Measurements from ENCODE around the gene GSTP1.
A peak's percentile ranks its signal among the peaks of the same experiment; 100 is the strongest.
"Not testable (repeated sequence)": the region's sequence is repeated elsewhere in the genome, so short reads cannot be mapped to it uniquely, and the experiment has no call there.

GSTP1 gene

DNA sequence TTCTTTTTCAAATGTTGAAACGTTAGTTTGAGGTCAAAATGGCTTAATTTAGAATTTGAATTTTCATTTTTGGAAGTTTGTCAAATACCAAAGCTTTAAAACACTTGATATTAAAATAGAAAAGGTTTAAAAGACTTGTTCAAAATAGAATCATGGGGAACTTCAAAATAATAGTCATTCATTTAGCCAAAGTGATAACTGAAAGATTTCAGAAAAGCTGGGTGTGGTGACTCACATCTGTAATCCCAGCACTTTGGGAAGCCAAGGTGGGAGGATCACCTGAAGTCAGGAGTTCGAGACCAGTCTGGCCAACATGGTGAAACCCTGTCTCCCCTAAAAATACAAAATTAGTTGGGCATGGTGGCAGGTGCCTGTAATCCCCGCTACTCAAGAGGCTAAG is 10.9 kb downstream of the GSTP1 start:
- DNase-seq (ENCODE audit: low read depth in 1 of 2, low spot score in 1 of 2) = no peak

DNA sequence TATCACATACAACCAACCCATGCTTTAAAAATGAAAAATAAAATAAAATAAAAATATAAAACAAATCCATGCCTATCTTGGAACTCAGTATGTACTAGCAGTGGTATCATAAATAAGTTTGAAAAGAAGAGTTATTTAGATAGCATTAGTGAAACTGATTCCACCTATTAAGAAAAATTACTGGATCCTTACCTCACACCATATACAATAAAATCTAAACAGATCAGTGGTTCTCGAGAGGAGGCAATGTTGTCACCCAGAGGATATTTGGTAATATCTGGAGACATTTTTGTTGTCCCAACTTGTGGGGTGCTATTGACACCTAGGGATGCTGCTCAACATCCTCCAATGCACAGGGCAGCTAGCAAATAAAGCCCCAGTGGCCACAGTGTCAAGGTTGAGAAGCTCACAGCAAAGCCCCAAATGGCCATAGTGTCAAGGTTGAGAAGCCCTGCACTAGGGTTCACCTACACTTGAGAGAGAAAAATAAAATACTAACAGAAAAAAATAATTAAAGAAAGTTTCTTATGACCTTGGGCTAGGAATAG is 13.2 kb downstream of the GSTP1 start:
- DNase-seq (ENCODE audit: low read depth in 1 of 2, low spot score in 1 of 2) = no peak

DNA sequence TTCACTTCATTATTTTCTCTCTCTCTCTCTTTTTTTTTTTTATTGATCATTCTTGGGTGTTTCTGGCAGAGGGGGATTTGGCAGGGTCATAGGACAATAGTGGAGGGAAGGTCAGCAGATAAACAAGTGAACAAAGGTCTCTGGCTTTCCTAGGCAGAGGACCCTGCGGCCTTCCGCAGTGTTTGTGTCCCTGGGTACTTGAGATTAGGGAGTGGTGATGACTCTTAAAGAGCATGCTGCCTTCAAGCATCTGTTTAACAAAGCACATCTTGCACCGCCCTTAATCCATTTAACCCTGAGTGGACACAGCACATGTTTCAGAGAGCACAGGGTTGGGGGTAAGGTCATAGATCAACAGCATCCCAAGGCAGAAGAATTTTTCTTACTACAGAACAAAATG is 13.8 kb downstream of the GSTP1 start:
- DNase-seq (ENCODE audit: low read depth in 1 of 2, low spot score in 1 of 2) = not testable (repeated sequence)

DNA sequence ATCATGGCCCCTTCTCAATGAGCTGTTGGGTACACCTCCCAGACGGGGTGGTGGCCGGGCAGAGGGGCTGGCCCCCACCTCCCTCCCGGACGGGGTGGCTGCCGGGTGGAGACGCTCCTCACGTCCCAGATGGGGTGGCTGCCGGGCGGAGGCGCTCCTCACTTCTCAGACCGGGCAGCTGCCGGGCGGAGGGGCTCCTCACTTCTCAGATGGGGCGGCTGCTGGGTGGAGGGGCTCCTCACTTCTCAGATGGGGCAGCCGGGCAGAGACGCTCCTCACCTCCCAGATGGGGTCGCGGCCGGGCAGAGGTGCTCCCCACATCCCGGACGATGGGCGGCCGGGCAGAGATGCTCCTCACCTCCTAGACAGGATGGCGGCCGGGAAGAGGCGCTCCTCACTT is 14.4 kb downstream of the GSTP1 start:
- DNase-seq (ENCODE audit: low read depth in 1 of 2, low spot score in 1 of 2) = not testable (repeated sequence)

DNA sequence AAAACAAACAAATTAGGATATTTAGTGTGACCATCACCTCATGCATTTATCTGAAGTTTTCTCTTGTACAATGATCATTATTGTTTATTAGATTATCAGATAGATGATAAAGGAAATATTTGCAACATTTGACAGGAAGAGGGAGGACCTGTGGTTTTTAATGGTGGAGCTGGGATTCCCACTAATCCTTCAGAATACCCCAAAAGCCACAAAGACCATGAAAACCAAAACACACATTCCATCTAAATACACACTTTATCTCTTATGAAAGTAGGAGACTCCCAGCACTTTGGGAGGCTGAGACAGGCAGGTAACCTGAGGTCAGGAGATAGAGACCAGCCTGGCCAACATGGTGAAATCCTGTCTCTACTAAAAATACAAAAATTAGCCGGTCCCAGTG is 15.5 kb downstream of the GSTP1 start:
- DNase-seq (ENCODE audit: low read depth in 1 of 2, low spot score in 1 of 2) = no peak

DNA sequence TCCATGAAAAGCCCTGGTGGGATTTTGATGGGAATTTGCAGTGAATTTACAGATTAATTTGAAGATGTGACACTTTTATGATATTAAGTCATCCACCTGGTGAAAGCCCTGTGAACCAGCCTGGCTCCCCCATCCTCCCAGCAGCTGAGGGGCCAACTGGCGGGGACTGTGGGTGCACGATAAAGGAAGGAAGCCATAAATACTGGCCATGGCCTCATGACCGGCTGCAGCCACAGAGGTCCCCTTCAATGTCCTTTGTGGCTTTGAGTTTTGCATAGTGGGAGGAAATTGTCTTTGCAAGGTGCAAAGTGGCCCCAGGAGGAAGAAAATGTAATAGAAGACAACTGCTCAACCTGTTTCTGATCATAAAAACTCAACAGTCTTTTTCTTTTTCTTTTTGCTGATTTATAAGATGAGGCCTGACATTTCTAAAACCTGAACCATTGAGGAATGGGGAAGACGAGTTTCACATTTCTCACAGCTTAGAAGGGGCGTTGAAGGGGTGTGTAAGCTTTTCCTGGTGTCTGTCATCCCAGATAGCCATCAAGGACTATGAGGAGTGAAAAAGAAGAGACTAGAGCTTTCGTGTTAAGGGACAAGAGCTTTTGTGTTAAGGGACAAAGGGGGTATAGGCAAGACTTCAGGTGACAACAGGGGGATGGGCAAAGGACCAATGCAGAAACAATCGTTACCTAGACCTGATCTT is 16.9 kb downstream of the GSTP1 start:
- DNase-seq (ENCODE audit: low read depth in 1 of 2, low spot score in 1 of 2) = no peak

DNA sequence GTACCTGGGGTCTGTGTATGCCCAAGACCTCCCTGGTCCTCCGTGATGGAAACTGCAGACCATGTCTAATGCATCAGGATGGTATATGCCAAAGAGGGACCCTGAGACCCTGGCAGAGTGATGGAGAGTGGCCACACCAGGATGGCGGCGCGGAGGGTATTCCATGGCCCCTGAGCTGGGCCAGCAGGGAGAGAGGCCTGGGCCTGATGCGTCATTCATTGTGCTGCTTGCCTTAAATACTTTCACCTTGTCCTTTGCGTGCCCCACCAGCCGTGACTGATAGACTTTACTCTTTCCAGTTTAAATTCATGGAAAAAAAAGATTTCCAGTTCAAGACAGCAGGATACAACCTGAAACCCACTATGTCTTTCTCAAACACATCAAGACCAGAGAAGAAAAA is 17.5 kb downstream of the GSTP1 start:
- no peak for DNase-seq (ENCODE audit: low read depth in 1 of 2, low spot score in 1 of 2)

DNA sequence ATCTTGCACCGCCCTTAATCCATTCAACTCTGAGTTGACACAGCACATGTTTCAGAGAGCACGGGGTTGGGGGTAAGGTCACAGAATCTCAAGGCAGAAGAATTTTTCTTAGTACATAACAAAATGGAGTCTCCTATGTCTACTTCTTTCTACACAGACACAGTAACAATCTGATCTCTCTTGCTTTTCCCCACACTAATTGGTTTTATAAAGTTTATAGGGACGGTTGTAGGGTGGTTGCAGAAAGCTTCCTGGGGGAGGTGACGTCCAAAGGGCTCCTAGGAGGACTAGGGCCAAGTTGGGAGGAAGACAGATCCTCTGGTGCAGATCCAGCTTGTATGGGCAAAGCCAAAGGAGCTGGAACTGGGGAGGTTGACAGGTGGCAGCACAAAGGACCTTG is 20.5 kb downstream of the GSTP1 start:
- DNase-seq (ENCODE audit: low read depth in 1 of 2, low spot score in 1 of 2) = not testable (repeated sequence)

DNA sequence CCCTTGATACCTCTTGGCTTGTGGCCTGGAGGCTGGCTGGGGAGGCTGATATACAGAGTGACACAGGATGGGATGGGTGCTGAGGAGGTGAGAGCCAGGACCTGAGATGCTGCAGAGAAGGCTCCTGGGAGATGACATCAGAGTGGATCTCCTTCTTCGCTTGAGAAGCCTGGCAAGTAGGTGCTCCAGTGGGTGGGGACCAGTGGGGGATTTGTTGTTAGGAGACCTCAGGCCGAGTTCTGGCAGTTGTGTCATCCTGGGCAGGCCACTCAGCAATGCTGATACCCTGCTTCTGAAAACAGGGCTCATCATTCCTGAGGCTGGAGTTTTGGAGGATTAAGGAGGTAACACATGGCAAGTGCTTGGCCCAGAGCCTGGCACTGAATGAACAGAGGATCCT is 21.2 kb downstream of the GSTP1 start:
- no peak for DNase-seq (ENCODE audit: low read depth in 1 of 2, low spot score in 1 of 2)

DNA sequence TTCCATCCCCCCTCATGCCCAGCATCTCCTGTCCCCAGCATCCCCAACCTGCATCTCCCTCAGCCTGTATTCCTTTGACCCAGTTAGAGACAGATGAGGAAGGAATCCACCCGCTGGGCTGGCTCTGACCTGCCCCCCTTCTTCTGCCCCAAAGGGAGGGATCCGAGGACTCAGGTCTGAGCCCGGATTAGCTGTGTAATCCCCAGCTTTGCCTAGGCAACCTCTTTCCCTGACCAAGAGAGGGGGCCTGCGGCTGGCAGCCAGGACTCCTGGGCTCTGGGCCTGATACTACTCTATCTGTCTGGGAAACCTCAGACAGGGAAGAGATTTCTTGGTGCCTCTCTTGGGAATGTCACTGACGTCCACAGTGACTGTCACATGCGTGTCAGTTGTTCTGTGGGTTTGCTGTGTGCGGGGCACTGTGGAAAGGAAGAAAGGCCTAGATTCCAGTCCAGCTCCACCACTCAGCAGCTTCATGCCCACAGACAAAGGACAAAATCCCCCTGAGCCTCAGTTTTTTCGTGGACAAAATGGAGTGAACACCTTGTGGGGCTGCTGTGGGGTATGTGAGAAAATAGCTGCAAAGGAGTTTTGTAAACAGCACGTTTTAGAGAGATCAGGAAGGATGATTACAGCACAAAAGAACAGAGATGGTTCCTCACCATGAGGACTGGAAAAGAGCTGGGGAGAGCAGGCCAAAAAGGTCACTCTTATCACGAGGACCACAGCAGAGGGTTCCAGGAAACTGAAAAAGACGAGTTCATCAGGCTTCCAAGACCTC is 21.8 kb downstream of the GSTP1 start:
- DNase-seq (ENCODE audit: low read depth in 1 of 2, low spot score in 1 of 2) = no peak

DNA sequence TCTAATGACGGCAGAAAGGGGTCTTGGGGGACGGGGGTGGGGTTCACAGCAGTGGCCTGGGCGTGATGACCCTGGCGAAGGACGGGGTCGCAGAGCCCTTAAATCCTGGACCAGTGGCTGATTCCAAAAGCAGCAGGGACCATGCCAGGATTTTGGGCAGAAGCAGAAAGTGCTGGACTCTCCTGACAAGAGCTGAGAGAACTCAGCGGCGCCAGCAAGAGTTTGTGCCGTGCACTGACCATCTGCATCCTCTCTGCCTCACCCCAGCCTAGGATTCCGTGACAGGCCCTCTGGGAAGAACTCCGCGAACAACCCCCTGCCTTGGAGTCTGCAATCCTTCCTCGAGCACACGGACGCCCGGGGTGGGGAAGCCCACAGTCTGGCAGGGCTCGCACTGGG is 22.5 kb downstream of the GSTP1 start:
- no peak for DNase-seq (ENCODE audit: low read depth in 1 of 2, low spot score in 1 of 2)

DNA sequence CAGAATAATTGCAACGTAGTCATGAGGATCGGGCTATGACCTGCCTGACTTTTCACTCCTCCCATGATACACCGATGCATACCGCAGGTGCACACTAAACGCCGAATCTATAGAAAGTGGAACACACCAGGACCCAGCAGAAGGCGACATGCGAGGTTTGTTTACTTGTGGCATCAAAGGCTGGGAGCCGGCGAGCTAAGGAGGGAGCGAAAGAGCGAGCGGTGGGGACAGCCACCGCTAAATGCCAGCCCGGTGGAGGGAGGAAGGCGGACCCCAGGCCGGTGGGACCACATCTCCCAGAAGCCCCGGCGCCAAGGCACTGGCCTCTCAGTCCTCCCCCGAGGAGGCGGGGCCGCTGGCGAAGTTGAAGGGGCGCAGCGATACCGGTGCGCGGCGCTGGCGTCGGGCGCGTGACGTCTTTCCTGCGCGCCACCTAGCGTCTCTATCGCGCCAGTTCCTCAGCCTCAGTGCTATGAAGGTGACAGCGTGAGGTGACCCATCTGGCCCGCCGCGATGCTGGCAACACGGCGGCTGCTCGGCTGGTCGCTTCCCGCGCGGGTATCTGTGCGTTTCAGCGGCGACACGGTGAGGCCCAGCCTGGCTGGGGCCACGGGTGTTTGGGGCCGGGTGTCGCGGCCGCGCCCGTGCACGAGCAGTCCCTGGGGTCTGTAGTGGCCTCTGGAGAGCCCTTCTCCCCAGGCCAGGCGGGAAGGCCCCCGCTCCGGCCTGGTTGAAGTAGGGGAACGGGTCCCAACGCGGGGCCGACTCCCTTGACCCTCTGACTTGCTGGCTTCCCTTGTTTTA is 23.1 kb downstream of the GSTP1 start, which contains the start of gene NDUFV1:
Gene NDUFV1 (plus strand): TSS at position 445 of the 804 bp plus-strand sequence. CDS start 69 bp downstream, at position 514.
- peak; percentile 92 to 96 for DNase-seq (ENCODE audit: low read depth in 1 of 2, low spot score in 1 of 2)

DNA sequence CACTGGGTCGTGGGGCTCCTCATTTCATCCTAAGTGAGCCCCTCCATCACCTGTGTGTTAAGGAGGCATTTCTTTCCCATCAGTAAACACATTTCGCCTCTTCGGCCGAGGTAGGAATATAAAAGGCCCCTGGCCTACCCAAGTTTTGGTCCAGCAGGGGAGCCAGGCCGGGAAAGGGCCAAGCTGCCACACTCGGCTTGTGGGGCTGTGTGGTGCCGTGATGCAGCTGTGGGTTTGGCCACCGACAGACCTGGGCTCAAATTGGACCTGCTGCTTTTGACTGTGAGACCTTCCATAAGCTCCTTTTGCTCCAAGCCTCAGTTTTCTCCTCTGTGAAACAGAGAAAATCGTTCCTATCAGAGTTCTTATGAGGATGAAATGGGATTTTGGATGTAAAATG is 23.9 kb downstream of the GSTP1 start:
- no peak for DNase-seq (ENCODE audit: low read depth in 1 of 2, low spot score in 1 of 2)

DNA sequence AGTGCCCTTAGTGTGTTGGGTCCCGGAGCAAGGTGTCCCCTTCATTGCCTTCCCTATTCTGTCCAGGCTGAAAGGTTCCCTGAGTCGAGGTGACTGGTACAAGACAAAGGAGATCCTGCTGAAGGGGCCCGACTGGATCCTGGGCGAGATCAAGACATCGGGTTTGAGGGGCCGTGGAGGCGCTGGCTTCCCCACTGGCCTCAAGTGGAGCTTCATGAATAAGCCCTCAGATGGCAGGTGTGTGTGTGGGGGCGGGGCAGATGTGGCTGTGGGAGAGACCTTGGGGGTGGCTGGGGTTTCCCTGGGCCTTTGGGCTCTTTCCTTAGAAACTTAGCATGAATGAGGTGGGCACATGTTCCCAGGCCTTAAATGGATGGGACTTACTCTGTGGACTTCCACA is 24.9 kb downstream of the GSTP1 start:
- no peak for DNase-seq (ENCODE audit: low read depth in 1 of 2, low spot score in 1 of 2)

DNA sequence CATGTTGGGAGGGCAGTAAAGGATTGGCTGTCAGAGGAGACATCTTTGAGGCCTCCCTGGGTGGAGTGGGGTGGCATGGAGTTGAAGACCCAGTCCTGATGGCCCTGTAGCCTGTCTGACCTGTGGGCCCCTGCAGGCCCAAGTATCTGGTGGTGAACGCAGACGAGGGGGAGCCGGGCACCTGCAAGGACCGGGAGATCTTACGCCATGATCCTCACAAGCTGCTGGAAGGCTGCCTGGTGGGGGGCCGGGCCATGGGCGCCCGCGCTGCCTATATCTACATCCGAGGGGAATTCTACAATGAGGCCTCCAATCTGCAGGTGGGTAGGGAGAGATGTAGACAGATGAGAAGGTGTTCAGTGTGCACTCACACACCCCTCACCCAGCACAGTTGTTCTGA is 25.7 kb downstream of the GSTP1 start:
- DNase-seq (ENCODE audit: low read depth in 1 of 2, low spot score in 1 of 2) = no peak

DNA sequence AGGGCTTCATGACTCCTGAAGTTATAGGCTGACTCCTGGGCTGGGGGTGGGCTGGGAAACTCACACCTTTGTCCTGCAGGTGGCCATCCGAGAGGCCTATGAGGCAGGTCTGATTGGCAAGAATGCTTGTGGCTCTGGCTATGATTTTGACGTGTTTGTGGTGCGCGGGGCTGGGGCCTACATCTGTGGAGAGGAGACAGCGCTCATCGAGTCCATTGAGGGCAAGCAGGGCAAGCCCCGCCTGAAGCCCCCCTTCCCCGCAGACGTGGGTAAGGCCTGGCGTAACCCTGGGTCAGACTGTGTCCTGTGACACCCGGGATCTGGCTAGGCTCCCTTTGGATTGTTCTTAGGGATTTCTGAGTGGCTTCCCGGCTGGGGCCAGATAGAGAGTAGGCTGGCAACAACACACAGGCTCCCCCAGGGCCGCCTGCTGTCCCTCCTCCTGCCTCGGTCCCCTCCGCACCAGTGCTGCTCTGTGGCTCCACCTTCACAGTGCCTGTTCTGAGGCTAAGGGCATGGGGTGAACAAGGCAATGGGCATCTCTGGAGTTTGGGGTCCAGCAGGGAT is 26.8 kb downstream of the GSTP1 start:
- DNase-seq (ENCODE audit: low read depth in 1 of 2, low spot score in 1 of 2) = no peak

DNA sequence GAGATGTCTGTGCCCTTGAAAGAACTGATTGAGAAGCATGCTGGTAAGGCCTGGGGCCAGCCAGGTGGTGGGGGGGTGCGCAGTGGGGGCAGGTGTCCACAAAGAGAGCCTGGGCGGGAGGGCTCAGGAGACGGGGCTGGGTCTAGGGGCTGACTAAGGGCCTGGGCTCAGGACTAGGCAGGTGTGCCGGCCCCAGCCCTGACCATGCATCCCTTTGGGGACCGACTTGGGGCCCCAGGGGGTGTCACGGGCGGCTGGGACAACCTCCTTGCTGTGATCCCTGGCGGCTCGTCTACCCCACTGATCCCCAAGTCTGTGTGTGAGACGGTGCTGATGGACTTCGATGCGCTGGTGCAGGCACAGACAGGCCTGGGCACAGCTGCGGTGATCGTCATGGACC is 27.6 kb downstream of the GSTP1 start:
- no peak for DNase-seq (ENCODE audit: low read depth in 1 of 2, low spot score in 1 of 2)

DNA sequence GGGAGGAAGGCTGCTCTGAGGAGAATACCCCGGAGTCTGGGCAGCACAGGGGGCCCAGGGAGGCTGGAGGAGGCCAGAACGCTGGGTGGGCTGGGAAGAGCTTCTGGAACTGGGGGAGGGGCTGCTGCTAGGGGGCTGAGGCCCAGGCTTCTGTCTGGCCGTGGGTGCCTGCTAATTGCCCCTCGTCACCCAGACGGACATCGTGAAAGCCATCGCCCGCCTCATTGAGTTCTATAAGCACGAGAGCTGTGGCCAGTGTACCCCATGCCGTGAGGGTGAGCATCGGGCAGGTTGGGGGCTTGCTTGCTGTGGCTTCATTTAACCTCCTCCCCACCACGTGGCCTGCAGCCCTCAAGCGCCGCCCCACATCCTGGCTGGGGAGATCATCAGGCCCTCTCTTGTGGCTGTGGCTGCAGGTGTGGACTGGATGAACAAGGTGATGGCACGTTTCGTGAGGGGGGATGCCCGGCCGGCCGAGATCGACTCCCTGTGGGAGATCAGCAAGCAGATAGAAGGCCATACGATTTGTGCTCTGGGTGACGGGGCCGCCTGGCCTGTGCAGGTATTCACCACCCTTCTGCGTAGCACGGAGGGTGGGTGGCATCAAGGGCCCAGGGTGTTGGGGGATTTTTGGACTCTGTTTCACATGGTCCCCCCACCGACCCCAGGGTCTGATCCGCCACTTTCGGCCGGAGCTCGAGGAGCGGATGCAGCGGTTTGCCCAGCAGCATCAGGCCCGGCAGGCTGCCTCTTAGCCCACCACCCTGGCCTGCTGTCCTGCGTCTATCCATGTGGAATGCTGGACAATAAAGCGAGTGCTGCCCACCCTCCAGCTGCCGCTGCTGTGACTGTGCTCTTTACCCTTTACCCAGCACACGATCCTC is 28.3 kb downstream of the GSTP1 start:
- DNase-seq (ENCODE audit: low read depth in 1 of 2, low spot score in 1 of 2) = no peak

DNA sequence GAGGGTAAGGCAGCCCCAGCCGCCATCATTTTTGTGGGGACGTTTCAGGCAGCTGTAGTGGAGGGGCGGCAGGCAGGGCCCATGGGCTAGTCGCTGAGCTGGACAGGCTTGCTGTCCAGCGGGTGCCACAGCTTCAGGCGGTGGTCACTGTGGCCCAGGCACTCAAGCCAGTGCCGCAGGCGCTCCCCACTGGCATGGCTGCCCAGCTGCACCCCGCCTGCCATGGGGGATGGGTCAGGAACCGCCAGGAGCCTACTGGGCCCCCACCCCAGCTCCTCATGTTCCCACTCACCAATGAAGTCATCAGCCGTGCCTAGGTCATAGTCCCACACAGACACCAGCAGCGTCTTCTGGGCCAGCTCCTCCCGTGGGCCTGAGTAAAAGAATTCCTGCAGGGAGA is 29.1 kb downstream of the GSTP1 start:
- DNase-seq (ENCODE audit: low read depth in 1 of 2, low spot score in 1 of 2) = no peak

DNA sequence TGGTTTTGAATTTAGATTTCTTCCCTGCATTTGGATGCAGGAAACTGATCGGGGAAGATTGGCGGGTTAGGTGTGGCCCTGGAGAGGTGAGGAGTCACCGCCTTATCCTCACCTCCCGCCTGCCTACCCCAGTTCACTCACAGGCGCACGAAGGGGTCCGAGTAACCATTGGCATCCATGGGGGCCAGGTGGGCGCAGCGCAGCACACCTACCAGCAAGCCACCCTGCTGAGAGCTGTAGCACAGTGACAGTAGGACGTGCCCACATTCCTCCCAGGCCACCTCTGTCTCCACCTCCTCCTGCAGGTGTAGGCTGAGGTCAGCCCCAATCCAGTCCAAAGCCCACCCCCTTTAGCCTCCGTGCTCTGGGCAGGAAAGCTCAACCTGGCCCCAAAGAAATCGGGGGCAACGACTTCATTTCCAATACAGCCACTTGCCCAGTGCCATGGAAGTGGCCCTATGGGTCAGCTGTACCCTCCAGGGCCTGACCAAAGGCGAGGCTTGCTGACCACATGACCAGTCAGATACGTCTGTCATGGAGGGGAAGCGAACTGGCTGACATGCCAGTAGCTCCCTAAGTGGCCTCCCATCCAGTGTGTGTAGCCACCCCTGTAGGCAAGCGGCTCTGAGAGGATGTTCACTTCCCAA is 29.8 kb downstream of the GSTP1 start:
- DNase-seq (ENCODE audit: low read depth in 1 of 2, low spot score in 1 of 2) = no peak
